ENCODE data around the gene KRTAP19-8. TPM values are rescaled to one million over a fixed set of nuclear protein-coding genes. Genes with fewer than 3 reads are reported as not detected.

KRTAP19-8 gene
- total RNA-seq, 2 experiments from 2014 or later, result not detected

DNA sequence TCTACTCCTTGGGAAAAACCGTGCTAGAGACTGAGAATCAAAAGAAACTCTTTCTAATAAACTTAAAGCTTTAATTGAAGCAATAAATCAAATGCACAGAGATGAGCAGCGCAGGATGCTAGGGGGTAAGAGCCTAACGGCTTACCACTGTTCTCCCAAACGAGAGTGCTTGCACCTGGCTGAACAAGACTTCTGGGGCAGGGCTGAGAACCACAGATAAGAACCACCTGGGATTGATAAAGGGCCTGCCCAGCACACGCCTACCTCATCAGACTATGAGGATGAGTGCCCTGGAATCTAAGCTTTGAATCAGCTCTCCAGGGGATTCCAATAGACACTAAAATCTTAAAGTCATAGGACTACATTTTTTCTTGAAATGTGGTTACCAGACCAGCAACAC, 43.3 kb downstream of the KRTAP19-8 start:
- intact Hi-C loops (cut with DNase I, micrococcal nuclease), result no loop called here
- ATAC-seq (ENCODE audit: poor library complexity) (no peak), DNase-seq (no peak)
- no peak overlapping the region for H3K4me3 ChIP-seq (ENCODE audit: low read length)
- Mint-ChIP-seq H3K27ac (no peak overlapping the region), H3K36me3 (ENCODE audit: low read depth) (no peaks in the 10 kb centered on the region), H3K27me3 (peaks cover 24% of the 10 kb centered on the region), H3K4me1 (ENCODE audit: low read depth) (no peaks in the 10 kb centered on the region), H3K4me3 (no peak overlapping the region), H3K9me3 (no peaks in the 10 kb centered on the region)
- TF ChIP-seq, protein P1, sequence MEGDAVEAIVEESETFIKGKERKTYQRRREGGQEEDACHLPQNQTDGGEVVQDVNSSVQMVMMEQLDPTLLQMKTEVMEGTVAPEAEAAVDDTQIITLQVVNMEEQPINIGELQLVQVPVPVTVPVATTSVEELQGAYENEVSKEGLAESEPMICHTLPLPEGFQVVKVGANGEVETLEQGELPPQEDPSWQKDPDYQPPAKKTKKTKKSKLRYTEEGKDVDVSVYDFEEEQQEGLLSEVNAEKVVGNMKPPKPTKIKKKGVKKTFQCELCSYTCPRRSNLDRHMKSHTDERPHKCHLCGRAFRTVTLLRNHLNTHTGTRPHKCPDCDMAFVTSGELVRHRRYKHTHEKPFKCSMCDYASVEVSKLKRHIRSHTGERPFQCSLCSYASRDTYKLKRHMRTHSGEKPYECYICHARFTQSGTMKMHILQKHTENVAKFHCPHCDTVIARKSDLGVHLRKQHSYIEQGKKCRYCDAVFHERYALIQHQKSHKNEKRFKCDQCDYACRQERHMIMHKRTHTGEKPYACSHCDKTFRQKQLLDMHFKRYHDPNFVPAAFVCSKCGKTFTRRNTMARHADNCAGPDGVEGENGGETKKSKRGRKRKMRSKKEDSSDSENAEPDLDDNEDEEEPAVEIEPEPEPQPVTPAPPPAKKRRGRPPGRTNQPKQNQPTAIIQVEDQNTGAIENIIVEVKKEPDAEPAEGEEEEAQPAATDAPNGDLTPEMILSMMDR (IDR thresholded peaks at IDR 0.05), result no peak
- H3K27ac ChIP-seq (ENCODE audit: low read depth in 1 of 2, low read length in 2 of 2), result no peak overlapping the region
- H3K27me3 ChIP-seq (ENCODE audit: control insufficient read depth in 1 of 2, insufficient read depth in 2 of 2, low read length in 2 of 2), result peaks cover 0 to 3% of the 10 kb centered on the region in 2 experiments
- no peaks in the 10 kb centered on the region for H3K36me3 ChIP-seq (ENCODE audit: insufficient read depth, low read length)
- no peaks in the 10 kb centered on the region for H3K4me1 ChIP-seq (ENCODE audit: insufficient read depth, low read length)
- ChIA-PET CTCF (no interaction called here), POLR2A (no interaction called here)
- no peaks in the 10 kb centered on the region for H3K9me3 ChIP-seq (ENCODE audit: control insufficient read depth in 1 of 2, insufficient read depth in 1 of 2, low read length in 2 of 2)

DNA sequence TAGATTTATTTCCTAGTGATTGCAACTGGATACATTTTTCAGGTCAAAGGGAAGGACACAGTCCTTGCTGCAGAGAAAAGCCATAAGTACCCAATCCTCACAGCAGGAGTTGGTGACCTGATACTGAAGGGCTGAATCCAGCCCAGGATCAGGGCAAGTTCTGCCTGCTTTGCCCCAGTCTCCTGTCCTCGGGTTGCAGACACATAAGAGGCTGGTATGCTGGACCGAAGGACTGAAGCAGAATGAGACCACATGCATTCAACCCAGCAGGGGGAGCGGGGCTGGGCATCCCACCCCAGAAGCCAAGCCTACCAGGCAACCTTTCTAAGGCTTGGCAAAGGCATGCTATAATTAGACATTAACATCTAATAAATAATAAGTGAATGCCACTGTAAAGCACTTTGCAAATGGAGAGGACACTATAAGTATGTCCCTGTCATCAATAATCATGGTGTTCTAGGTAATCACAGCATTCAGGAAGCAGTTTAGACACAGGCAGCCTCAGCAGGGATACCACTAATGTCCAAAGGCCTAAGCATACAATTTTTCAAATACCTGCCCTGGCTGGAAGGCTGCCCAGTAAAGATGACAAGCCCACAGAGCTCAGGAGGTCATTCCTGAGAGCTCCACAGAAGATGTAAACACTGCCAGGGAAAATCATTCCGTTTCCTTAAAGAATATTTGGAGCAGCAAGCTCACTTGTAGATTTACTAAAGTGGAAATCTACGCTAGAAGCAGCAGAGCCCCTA, 47.6 kb downstream of the KRTAP19-8 start:
- ATAC-seq (ENCODE audit: poor library complexity) (no peak), DNase-seq (no peak)
- Histone ChIP-seq H3K27ac (ENCODE audit: low read depth in 1 of 2, low read length in 2 of 2) (no peak overlapping the region), H3K4me1 (ENCODE audit: insufficient read depth, low read length) (no peaks in the 10 kb centered on the region), H3K27me3 (ENCODE audit: control insufficient read depth in 1 of 2, insufficient read depth in 2 of 2, low read length in 2 of 2) (peaks cover 0 to 3% of the 10 kb centered on the region in 2 experiments), H3K36me3 (ENCODE audit: insufficient read depth, low read length) (no peaks in the 10 kb centered on the region), H3K4me3 (ENCODE audit: low read length) (no peak overlapping the region), H3K9me3 (ENCODE audit: control insufficient read depth in 1 of 2, insufficient read depth in 1 of 2, low read length in 2 of 2) (no peaks in the 10 kb centered on the region)
- TF ChIP-seq, protein P1 (IDR thresholded peaks at IDR 0.05), result no peak
- ChIA-PET CTCF (no interaction called here), POLR2A (no interaction called here)
- Mint-ChIP-seq H3K9me3 (no peaks in the 10 kb centered on the region), H3K4me3 (no peak overlapping the region), H3K36me3 (ENCODE audit: low read depth) (no peaks in the 10 kb centered on the region), H3K27ac (no peak overlapping the region), H3K27me3 (peaks cover 27% of the 10 kb centered on the region), H3K4me1 (ENCODE audit: low read depth) (no peaks in the 10 kb centered on the region)
- intact Hi-C loops (cut with DNase I, micrococcal nuclease), result no loop called here

DNA sequence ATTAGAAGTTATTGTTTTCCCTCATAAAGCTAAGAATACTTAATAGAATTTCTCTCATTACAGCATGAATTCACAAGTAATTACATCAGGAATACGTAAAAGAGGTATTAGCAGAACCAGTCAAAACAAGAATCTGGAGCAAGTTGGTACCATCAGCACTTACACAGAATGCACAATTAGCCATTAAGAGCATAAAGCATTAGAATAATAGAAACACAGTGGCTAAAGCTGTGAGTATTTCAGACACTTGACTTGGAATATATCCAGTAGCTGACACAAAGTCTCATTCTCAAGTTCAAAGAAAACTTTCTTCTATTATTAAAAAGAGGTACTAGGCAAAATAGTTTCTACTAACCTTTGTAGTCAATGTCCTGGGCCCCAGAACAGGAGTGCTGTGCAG, 49.6 kb downstream of the KRTAP19-8 start:
- Histone ChIP-seq H3K4me1 (ENCODE audit: insufficient read depth, low read length) (no peaks in the 10 kb centered on the region), H3K36me3 (ENCODE audit: insufficient read depth, low read length) (no peaks in the 10 kb centered on the region), H3K9me3 (ENCODE audit: control insufficient read depth in 1 of 2, insufficient read depth in 1 of 2, low read length in 2 of 2) (no peaks in the 10 kb centered on the region), H3K27me3 (ENCODE audit: control insufficient read depth in 1 of 2, insufficient read depth in 2 of 2, low read length in 2 of 2) (no peaks in the 10 kb centered on the region), H3K27ac (ENCODE audit: low read depth in 1 of 2, low read length in 2 of 2) (no peak overlapping the region), H3K4me3 (ENCODE audit: low read length) (no peak overlapping the region)
- POLR2A ChIA-PET, result no interaction called here
- ATAC-seq (ENCODE audit: poor library complexity), result no peak
- Mint-ChIP-seq H3K27me3 (peaks cover 16% of the 10 kb centered on the region), H3K4me1 (ENCODE audit: low read depth) (no peaks in the 10 kb centered on the region), H3K9me3 (no peaks in the 10 kb centered on the region), H3K27ac (no peak overlapping the region), H3K4me3 (no peak overlapping the region), H3K36me3 (ENCODE audit: low read depth) (no peaks in the 10 kb centered on the region)
- CTCF ChIA-PET, result no interaction called here
- TF ChIP-seq, protein P1 (IDR thresholded peaks at IDR 0.05), result no peak
- no peak for DNase-seq
- intact Hi-C loops (cut with DNase I, micrococcal nuclease), result no loop called here

Other genes starting within 250 kb of the KRTAP19-8 start
- not detected for gene KRTAP8-1, start 225.2 kb downstream of the KRTAP19-8 start, total RNA-seq
- not detected for gene KRTAP7-1, start 208.7 kb downstream of the KRTAP19-8 start, total RNA-seq
- gene KRTAP11-1, start 156.9 kb downstream of the KRTAP19-8 start, total RNA-seq, result not detected

Data from CD4-positive, alpha-beta T cell (primary cell).